K562 (cell line): ENCODE measurements around the gene RUVBL2. TPM values are rescaled to one million over a fixed set of nuclear protein-coding genes. Genes with fewer than 3 reads are reported as not detected.

Experiments
- CBX3 ChIP-seq, 2 experiments: IDR thresholded peaks; 1 replicate in 1 of 2; 2 replicates in 1 of 2; pipeline ENCODE4 v1.6.1; 2012; ENCODE audit warnings: inconsistent platforms in 2 of 2, low read length in 2 of 2, borderline replicate concordance in 1 of 2, control low read depth in 1 of 2
- CHD1 ChIP-seq: fragments of 200-600 bp; sonication (generic); IDR thresholded peaks from one replicate; pipeline ENCODE4 v1.6.1; 2012; ENCODE audit warnings: mild to moderate bottlenecking, moderate library complexity, low read length, inconsistent platforms
- FOXA3 ChIP-seq, 2 experiments: fragments of 450-650 bp in 1 of 2; sonication (generic) in 1 of 2; formaldehyde crosslinking; IDR thresholded peaks in 1 of 2; conservative IDR thresholded peaks in 1 of 2; 2 replicates each; pipeline versions ENCODE4 v1.4.0 to v1.8.0; 2020 to 2022; ENCODE audit warnings: mild to moderate bottlenecking in 2 of 2, missing genetic modification reagents in 1 of 2
- GATAD2A ChIP-seq: fragments of 450-650 bp; IDR thresholded peaks from 2 replicates; pipeline ENCODE4 v1.6.1; 2017
- HDGF ChIP-seq: fragments of 450-650 bp; IDR thresholded peaks from 2 replicates; pipeline ENCODE4 v1.6.1; 2016
- LEF1 ChIP-seq: fragments of 450-650 bp; IDR thresholded peaks from 2 replicates; pipeline ENCODE4 v1.6.1; 2016; ENCODE audit warnings: mild to moderate bottlenecking
- MAFG ChIP-seq: fragments of 450-650 bp; conservative IDR thresholded peaks from 2 replicates; pipeline ENCODE4 v1.6.1; 2016; ENCODE audit warnings: missing genetic modification characterization, missing compliant biosample characterization
- MED1 ChIP-seq: sonication (generic); formaldehyde crosslinking; IDR thresholded peaks from 2 replicates; pipeline ENCODE4 v1.8.1; 2023; ENCODE audit warnings: missing genetic modification reagents, borderline replicate concordance
- RBM14 ChIP-seq: fragments of 200-400 bp; formaldehyde crosslinking; IDR thresholded peaks from 2 replicates; pipeline ENCODE4 v1.6.1; 2018; ENCODE audit warnings: low read depth, mild to moderate bottlenecking, low read length, moderate library complexity, borderline replicate concordance; ENCODE audit not compliant: insufficient read depth
- SMAD2 ChIP-seq: fragments of 150-350 bp; IDR thresholded peaks from 2 replicates; pipeline ENCODE4 v1.6.1; 2014; ENCODE audit warnings: low read depth, mild to moderate bottlenecking, low read length
- ZNF140 ChIP-seq: fragments of 250-450 bp; sonication (Bioruptor Pico); IDR thresholded peaks from 2 replicates; pipeline ENCODE4 v1.8.0; 2021; ENCODE audit warnings: moderate library complexity, mild to moderate bottlenecking, inconsistent platforms
- polyA plus RNA-seq, 8 experiments: library from polyadenylated mRNA; depleted of rRNA in 4 of 8; stranded (reverse) in 5 of 8; unstranded in 3 of 8; fragments of >200 nt; fragmentation: Nextera tagmentation in 2 of 8; fragmentation: Illumina TruSeq in 1 of 8; extraction: Ambion mirVana in 2 of 8; extraction: Trizol in 1 of 8; gene quantifications; 2 replicates each; pipeline versions ENCODE4 v1.2.1 to v1.2.3, GENCODE V29; 2011 to 2014; ENCODE audit warnings: inconsistent platforms in 1 of 8, missing spikeins in 1 of 8
- total RNA-seq, 7 experiments: library from RNA; depleted of rRNA in 6 of 7; stranded (reverse); fragments of >200 nt in 6 of 7; fragmentation: Illumina TruSeq in 2 of 7; extraction: Trizol in 2 of 7; gene quantifications; 2 replicates each; pipeline versions ENCODE4 v1.2.1 to v1.2.3, GENCODE V29; 2011 to 2021; ENCODE audit warnings: low replicate concordance in 1 of 7
- TF ChIP-seq, protein P1 (sequence below): fragments of 250-450 bp; sonication (Bioruptor Pico); IDR thresholded peaks from 2 replicates; pipeline ENCODE4 v1.5.0; 2021; ENCODE audit warnings: mild to moderate bottlenecking, moderate library complexity
- TF ChIP-seq, protein P2 (sequence below): fragments of 200-800 bp; sonication (Bioruptor generic); IDR thresholded peaks from 2 replicates; pipeline ENCODE4 v1.6.1; 2016; ENCODE audit warnings: missing genetic modification characterization, missing compliant biosample characterization
- TF ChIP-seq, protein P3 (sequence below): IDR thresholded peaks from 2 replicates; pipeline ENCODE4 v1.6.1; 2011; ENCODE audit not compliant: insufficient read length; ENCODE audit errors: extremely low read depth

The RUVBL2 gene
- total and polyA plus RNA-seq, 9 of the 15 experiments (the other 6 are each of a cell fraction or from before 2014, with no cell fraction given): 71.4 to 453 (median 237) TPM

DNA sequence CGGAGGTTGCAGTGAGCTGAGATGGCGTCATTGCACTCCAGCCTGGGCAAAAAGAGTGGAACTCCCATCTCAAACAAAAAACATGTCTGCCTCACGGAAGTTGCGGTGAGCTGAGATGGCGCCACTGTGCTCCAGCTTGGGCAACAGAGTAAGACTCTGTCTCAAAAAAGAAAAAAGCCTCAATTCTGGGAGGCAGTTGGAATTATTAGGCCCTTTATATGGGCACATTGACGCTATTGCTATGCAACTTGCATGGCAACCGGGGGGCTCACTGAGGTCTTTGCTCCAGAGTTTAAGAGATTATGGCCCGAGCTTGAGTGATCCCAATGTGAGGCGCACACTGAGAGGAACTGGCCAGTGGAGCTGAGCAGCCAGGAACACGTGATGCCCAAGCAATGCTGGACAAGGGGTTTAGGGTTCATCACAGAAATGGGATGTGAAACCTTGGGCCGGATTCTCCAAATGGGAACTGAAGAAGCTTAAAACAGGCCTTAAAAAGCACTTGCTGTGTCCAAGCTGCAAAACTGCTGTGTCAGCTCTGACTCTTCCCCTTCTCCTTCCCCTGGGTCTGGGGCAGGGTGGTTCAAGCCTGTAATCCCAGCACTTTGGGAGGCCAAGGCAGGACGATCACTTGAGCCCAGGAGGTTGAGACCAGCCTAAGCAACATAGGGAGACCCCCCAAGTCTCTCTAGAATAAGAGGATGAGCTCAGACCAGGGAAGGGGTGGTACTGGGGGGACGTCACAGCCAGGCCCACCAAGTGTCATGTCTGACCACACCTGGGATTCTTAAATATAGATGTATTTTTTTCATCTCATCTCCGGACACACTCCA is 26.1 kb upstream of the RUVBL2 start (continued):
- TF ChIP-seq CBX3 (IDR thresholded peaks at IDR 0.05; ENCODE audit: borderline replicate concordance in 1 of 2, low read length in 2 of 2) (no peak; a peak in 1 of 3 replicates), RBM14 (no peak), HDGF (no peak), SMAD2 (no peak), MED1 (CRISPR knock-in tag) (no peak), ZNF140 (no peak), LEF1 (no peak), GATAD2A (no peak), FOXA3 (CRISPR knock-in tag; conservative IDR thresholded peaks at IDR 0.05 in 1 of 2, IDR thresholded peaks at IDR 0.05 in 1 of 2) (no peak), CHD1 (no peak), MAFG (tag) (peak; percentile 98)
- TF ChIP-seq, protein P1, sequence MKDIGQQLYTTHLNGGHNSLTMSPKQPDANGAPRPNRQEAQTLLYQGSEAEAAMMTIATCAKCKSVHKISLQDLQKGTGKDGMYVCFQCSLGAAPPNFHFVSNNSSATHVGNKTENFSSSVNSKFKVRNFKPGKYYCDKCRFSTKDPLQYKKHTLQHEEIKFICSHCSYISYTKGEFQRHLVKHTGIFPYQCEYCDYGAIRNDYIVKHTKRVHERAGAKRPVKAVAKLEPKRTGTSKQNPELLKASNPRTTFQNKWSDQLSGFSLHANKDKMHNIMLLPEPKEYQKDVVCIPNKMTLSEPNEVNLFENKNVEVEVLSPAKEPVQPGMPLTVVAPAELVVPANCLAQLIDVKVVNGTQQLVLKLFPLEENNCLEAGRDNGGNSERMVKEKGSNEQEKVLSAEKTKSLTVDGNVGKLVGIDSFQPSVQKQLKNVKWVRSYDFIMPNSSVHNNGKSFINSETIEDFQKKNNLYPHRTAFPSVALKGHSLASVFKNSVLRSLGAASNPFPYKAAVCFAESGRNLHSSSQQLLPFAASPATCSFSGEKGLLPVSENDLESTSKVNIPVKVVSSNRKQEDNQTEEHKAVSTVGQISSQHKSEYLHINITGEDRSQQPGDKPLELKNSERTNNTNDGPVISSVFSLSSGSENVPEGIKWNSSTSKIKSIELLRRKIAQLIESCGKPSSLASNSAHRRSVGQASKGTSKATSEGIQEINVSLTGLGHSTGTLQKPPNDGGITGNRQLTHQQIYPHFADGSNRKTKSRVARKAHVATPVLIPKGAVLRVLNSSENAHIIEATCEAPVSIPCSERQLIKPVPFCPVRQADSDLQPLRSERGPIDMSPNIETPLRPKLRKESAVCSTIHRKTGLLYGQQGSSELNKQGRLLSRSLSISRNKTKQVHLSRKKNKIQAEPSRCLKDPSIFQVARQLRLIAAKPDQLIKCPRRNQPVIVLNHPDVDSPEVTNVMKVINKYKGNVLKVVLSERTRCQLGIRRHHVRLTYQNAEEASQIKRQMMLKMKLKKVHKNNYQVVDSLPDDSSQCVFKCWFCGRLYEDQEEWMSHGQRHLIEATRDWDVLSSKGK (CRISPR knock-in tag): peak; percentile 61; the same call in 1 of the 2 replicates
- TF ChIP-seq, protein P2, sequence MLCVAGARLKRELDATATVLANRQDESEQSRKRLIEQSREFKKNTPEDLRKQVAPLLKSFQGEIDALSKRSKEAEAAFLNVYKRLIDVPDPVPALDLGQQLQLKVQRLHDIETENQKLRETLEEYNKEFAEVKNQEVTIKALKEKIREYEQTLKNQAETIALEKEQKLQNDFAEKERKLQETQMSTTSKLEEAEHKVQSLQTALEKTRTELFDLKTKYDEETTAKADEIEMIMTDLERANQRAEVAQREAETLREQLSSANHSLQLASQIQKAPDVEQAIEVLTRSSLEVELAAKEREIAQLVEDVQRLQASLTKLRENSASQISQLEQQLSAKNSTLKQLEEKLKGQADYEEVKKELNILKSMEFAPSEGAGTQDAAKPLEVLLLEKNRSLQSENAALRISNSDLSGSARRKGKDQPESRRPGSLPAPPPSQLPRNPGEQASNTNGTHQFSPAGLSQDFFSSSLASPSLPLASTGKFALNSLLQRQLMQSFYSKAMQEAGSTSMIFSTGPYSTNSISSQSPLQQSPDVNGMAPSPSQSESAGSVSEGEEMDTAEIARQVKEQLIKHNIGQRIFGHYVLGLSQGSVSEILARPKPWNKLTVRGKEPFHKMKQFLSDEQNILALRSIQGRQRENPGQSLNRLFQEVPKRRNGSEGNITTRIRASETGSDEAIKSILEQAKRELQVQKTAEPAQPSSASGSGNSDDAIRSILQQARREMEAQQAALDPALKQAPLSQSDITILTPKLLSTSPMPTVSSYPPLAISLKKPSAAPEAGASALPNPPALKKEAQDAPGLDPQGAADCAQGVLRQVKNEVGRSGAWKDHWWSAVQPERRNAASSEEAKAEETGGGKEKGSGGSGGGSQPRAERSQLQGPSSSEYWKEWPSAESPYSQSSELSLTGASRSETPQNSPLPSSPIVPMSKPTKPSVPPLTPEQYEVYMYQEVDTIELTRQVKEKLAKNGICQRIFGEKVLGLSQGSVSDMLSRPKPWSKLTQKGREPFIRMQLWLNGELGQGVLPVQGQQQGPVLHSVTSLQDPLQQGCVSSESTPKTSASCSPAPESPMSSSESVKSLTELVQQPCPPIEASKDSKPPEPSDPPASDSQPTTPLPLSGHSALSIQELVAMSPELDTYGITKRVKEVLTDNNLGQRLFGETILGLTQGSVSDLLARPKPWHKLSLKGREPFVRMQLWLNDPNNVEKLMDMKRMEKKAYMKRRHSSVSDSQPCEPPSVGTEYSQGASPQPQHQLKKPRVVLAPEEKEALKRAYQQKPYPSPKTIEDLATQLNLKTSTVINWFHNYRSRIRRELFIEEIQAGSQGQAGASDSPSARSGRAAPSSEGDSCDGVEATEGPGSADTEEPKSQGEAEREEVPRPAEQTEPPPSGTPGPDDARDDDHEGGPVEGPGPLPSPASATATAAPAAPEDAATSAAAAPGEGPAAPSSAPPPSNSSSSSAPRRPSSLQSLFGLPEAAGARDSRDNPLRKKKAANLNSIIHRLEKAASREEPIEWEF: no peak
- TF ChIP-seq, protein P3, sequence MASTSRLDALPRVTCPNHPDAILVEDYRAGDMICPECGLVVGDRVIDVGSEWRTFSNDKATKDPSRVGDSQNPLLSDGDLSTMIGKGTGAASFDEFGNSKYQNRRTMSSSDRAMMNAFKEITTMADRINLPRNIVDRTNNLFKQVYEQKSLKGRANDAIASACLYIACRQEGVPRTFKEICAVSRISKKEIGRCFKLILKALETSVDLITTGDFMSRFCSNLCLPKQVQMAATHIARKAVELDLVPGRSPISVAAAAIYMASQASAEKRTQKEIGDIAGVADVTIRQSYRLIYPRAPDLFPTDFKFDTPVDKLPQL: no peak
